Measurements from ENCODE around the gene PDLIM5. TPM values are rescaled to one million over a fixed set of nuclear protein-coding genes. Genes with fewer than 3 reads are reported as not detected.

The PDLIM5 gene
- total and polyA plus RNA-seq, 4 donors, result 20.4 to 93.4 (median 59.8) TPM

DNA sequence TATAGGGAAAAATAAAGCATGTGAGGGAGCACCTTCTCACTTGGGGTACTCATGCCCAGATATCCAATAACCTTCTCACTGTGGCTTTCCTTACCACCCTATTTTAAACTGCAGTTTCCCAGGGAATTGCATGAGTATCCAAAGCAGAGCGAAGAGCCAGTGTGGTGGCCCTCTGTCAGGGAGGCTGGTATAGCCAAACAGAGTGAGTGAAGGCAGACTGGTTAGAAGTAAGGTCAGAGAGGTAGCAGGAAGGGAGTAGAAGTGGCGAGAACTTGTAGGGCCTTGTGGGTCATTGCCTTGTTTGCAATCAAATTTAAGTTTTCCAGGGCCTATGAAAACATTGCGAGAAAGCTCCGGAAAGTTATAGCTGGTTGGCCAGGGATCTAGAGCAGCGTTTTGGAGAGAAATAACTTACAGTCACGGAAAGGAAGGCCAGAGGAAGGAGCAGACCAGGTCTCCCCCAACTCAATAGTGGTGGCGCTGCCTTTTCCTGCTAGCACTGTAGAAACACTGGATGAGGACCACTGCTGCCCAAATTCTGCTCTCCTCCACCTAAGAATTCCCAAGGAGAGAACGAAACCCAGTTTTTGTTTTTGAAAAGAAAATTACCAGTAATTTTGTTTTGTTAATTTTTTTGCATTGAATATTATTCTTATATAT, 77.2 kb downstream of the PDLIM5 start:
- DNase-seq, result no peak
- no peak for ATAC-seq (ENCODE audit: insufficient read depth, low FRiP score)
- Histone ChIP-seq H3K36me3 (ENCODE audit: control insufficient read depth in 4 of 4, insufficient read depth in 4 of 4, low read length in 4 of 4) (peaks cover 0 to 2% (median 0%) of the 10 kb centered on the region in 4 donors), H3K27me3 (ENCODE audit: control insufficient read depth in 3 of 3, insufficient read depth in 3 of 3, low read length in 2 of 3) (no peaks in the 10 kb centered on the region), H3K9me3 (ENCODE audit: control insufficient read depth in 4 of 4, insufficient read depth in 3 of 4, low read length in 3 of 4) (no peaks in the 10 kb centered on the region), H3K9ac (ENCODE audit: insufficient read depth in 1 of 2, low read length in 2 of 2) (no peak overlapping the region), H3K4me3 (no peak overlapping the region), H3K4me1 (ENCODE audit: control insufficient read depth in 5 of 5, insufficient read depth in 5 of 5, low read length in 5 of 5) (peaks cover 2 to 30% (median 6%) of the 10 kb centered on the region in 5 donors), H3K27ac (ENCODE audit: low read depth in 1 of 2, low read length in 1 of 2) (peak overlapping the region in 1 of 2 donors; percentile 41)
- 89 to 97% methylated on average over 8 of the region's 8 CpGs for WGBS, 2 donors
- no peak for TF ChIP-seq CTCF (IDR thresholded peaks at IDR 0.05; ENCODE audit: control extremely low read depth, extremely low read depth)

DNA sequence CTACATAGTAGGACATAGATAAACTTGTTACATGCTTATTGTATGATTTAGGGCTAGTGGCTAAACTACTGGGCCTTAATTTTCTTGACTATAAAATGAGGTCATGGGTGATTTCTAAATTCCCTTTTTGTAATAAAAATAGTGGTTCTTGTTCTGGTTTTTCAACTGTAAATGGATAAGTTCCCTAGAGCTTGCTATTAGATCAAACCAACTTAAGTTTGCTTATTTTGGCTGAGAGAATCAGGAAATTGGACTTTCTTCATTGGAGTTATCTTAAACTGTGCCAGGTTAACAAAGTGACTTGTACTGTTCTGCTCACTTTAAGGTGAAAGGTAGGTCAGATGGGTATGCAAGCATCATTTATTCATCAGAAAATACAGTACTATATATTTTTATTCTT, 78.3 kb downstream of the PDLIM5 start:
- Histone ChIP-seq H3K27ac (ENCODE audit: low read depth in 1 of 2, low read length in 1 of 2) (peak overlapping the region in 1 of 2 donors; percentile 6), H3K4me3 (no peak overlapping the region), H3K9ac (ENCODE audit: insufficient read depth in 1 of 2, low read length in 2 of 2) (no peak overlapping the region), H3K9me3 (ENCODE audit: control insufficient read depth in 4 of 4, insufficient read depth in 3 of 4, low read length in 3 of 4) (no peaks in the 10 kb centered on the region), H3K27me3 (ENCODE audit: control insufficient read depth in 3 of 3, insufficient read depth in 3 of 3, low read length in 2 of 3) (no peaks in the 10 kb centered on the region), H3K36me3 (ENCODE audit: control insufficient read depth in 4 of 4, insufficient read depth in 4 of 4, low read length in 4 of 4) (no peaks in the 10 kb centered on the region), H3K4me1 (ENCODE audit: control insufficient read depth in 5 of 5, insufficient read depth in 5 of 5, low read length in 5 of 5) (peaks cover 2 to 33% (median 6%) of the 10 kb centered on the region in 5 donors)
- DNase-seq, result no peak
- no peak for ATAC-seq (ENCODE audit: insufficient read depth, low FRiP score)
- TF ChIP-seq CTCF (IDR thresholded peaks at IDR 0.05; ENCODE audit: control extremely low read depth, extremely low read depth), result no peak

GRCh38 chr4:94531991-94532789, 80.4 kb downstream of the PDLIM5 start:
- H3K27me3 ChIP-seq (ENCODE audit: control insufficient read depth in 3 of 3, insufficient read depth in 3 of 3, low read length in 2 of 3), result no peaks in the 10 kb centered on the region
- no peak for ATAC-seq (ENCODE audit: insufficient read depth, low FRiP score)
- no peaks in the 10 kb centered on the region for H3K9me3 ChIP-seq (ENCODE audit: control insufficient read depth in 4 of 4, insufficient read depth in 3 of 4, low read length in 3 of 4)
- WGBS, 2 donors, result 91 to 98% methylated on average over 9 of the region's 9 CpGs
- no peak for DNase-seq
- peaks cover 0 to 39% (median 6%) of the 10 kb centered on the region in 5 donors for H3K4me1 ChIP-seq (ENCODE audit: control insufficient read depth in 5 of 5, insufficient read depth in 5 of 5, low read length in 5 of 5)
- H3K36me3 ChIP-seq (ENCODE audit: control insufficient read depth in 4 of 4, insufficient read depth in 4 of 4, low read length in 4 of 4), result no peaks in the 10 kb centered on the region
- no peak overlapping the region for H3K4me3 ChIP-seq
- peak overlapping the region in 1 of 2 donors; percentile 60 for H3K27ac ChIP-seq (ENCODE audit: low read depth in 1 of 2, low read length in 1 of 2)
- no peak for TF ChIP-seq CTCF (IDR thresholded peaks at IDR 0.05; ENCODE audit: control extremely low read depth, extremely low read depth)
- no peak overlapping the region for H3K9ac ChIP-seq (ENCODE audit: insufficient read depth in 1 of 2, low read length in 2 of 2)

Data from lung (tissue), 12 donors.